K562 (cell line): ENCODE measurements around the gene BRMS1. TPM values are rescaled to one million over a fixed set of nuclear protein-coding genes. Genes with fewer than 3 reads are reported as not detected.

ENCODE experiments used
- ARID4B ChIP-seq: sonication (generic); formaldehyde crosslinking; IDR thresholded peaks from 2 replicates; pipeline ENCODE4 v1.8.0; 2022; ENCODE audit warnings: mild to moderate bottlenecking, missing genetic modification reagents
- DPF2 ChIP-seq: fragments of 450-650 bp; IDR thresholded peaks from 2 replicates; pipeline ENCODE4 v1.6.1; 2016
- E2F6 ChIP-seq, 2 experiments: IDR thresholded peaks; 2 replicates each; pipeline ENCODE4 v1.6.1; 2011; ENCODE audit warnings: borderline replicate concordance in 1 of 2, control low read depth in 1 of 2, low read depth in 1 of 2, low read length in 1 of 2, mild to moderate bottlenecking in 1 of 2, mixed read lengths in 1 of 2, moderate library complexity in 1 of 2; ENCODE audit not compliant: insufficient read depth in 1 of 2, insufficient read length in 1 of 2, poor library complexity in 1 of 2, severe bottlenecking in 1 of 2; ENCODE audit errors: extremely low read depth in 1 of 2
- EP400 ChIP-seq: fragments of 450-650 bp; IDR thresholded peaks from 2 replicates; pipeline ENCODE4 v1.6.1; 2017; ENCODE audit warnings: antibody characterized with exemption, mild to moderate bottlenecking, moderate library complexity
- ID3 ChIP-seq, 2 experiments: fragments of 250-450 bp in 1 of 2; fragments of 450-650 bp in 1 of 2; sonication (Bioruptor Pico) in 1 of 2; IDR thresholded peaks; 2 replicates each; pipeline versions ENCODE4 v1.6.1 to v1.8.0; 2016 to 2021; ENCODE audit warnings: mild to moderate bottlenecking in 2 of 2, moderate library complexity in 2 of 2, missing compliant biosample characterization in 1 of 2, missing genetic modification characterization in 1 of 2
- NR1H2 ChIP-seq: sonication (generic); formaldehyde crosslinking; IDR thresholded peaks from 2 replicates; pipeline ENCODE4 v1.4.0; 2020; ENCODE audit warnings: mild to moderate bottlenecking, missing genetic modification reagents
- NR4A1 ChIP-seq, 2 experiments: fragments of 250-450 bp in 1 of 2; fragments of 450-650 bp in 1 of 2; sonication (Bioruptor Pico) in 1 of 2; IDR thresholded peaks; 2 replicates each; pipeline versions ENCODE4 v1.4.0 to v1.6.1; 2016 to 2020; ENCODE audit warnings: mild to moderate bottlenecking in 2 of 2, missing compliant biosample characterization in 1 of 2, missing genetic modification characterization in 1 of 2, moderate library complexity in 1 of 2
- PHB ChIP-seq: fragments of 250-450 bp; sonication (Bioruptor Pico); IDR thresholded peaks from 2 replicates; pipeline ENCODE4 v1.5.0; 2021
- PRPF4 ChIP-seq: fragments of 200-400 bp; formaldehyde crosslinking; IDR thresholded peaks from one replicate; pipeline ENCODE4 v1.6.1; 2017; ENCODE audit warnings: low read length, low read depth, mild to moderate bottlenecking; ENCODE audit not compliant: insufficient read depth, poor library complexity, severe bottlenecking
- SAFB ChIP-seq: fragments of 200-400 bp; formaldehyde crosslinking; IDR thresholded peaks from 2 replicates; pipeline ENCODE4 v1.6.1; 2017; ENCODE audit warnings: low read depth, low read length, borderline replicate concordance
- TFAP4 ChIP-seq: sonication (generic); formaldehyde crosslinking; IDR thresholded peaks from 2 replicates; pipeline ENCODE4 v1.8.0; 2022; ENCODE audit warnings: missing genetic modification reagents, mild to moderate bottlenecking, moderate library complexity, borderline replicate concordance
- ZBTB12 ChIP-seq: fragments of 250-450 bp; sonication (Bioruptor Pico); IDR thresholded peaks from 2 replicates; pipeline ENCODE4 v1.4.0; 2020
- ZNF12 ChIP-seq: sonication (generic); formaldehyde crosslinking; IDR thresholded peaks from 2 replicates; pipeline ENCODE4 v1.4.0; 2020; ENCODE audit warnings: mild to moderate bottlenecking, missing genetic modification reagents
- ZNF24 ChIP-seq: fragments of 450-650 bp; IDR thresholded peaks from 2 replicates; pipeline ENCODE4 v1.6.1; 2016
- ZNF274 ChIP-seq: IDR thresholded peaks from 2 replicates; pipeline ENCODE4 v1.6.1; 2011; ENCODE audit warnings: low read depth, mild to moderate bottlenecking, low read length, moderate library complexity, borderline replicate concordance
- ZNF282 ChIP-seq: sonication (generic); formaldehyde crosslinking; IDR thresholded peaks from 2 replicates; pipeline ENCODE4 v1.8.1; 2023; ENCODE audit warnings: missing genetic modification reagents
- ZNF408 ChIP-seq: fragments of 250-450 bp; sonication (Bioruptor Pico); IDR thresholded peaks from 2 replicates; pipeline ENCODE4 v1.4.0; 2020; ENCODE audit warnings: low read depth, mild to moderate bottlenecking, moderate library complexity
- polyA plus RNA-seq, 8 experiments: library from polyadenylated mRNA; depleted of rRNA in 4 of 8; stranded (reverse) in 5 of 8; unstranded in 3 of 8; fragments of >200 nt; fragmentation: Nextera tagmentation in 2 of 8; fragmentation: Illumina TruSeq in 1 of 8; extraction: Ambion mirVana in 2 of 8; extraction: Trizol in 1 of 8; gene quantifications; 2 replicates each; pipeline versions ENCODE4 v1.2.1 to v1.2.3, GENCODE V29; 2011 to 2014; ENCODE audit warnings: inconsistent platforms in 1 of 8, missing spikeins in 1 of 8
- total RNA-seq, 7 experiments: library from RNA; depleted of rRNA in 6 of 7; stranded (reverse); fragments of >200 nt in 6 of 7; fragmentation: Illumina TruSeq in 2 of 7; extraction: Trizol in 2 of 7; gene quantifications; 2 replicates each; pipeline versions ENCODE4 v1.2.1 to v1.2.3, GENCODE V29; 2011 to 2021; ENCODE audit warnings: low replicate concordance in 1 of 7

The BRMS1 gene
- total and polyA plus RNA-seq, 9 of the 15 experiments (the other 6 are each of a cell fraction or from before 2014, with no cell fraction given): 2.2 to 78.8 (median 33.4) TPM

- TF ChIP-seq ZNF12 (CRISPR knock-in tag): peak; percentile 83; the same call in 1 of the 2 replicates
- peak; percentile 98 for TF ChIP-seq ARID4B (CRISPR knock-in tag)
- TF ChIP-seq NR1H2 (CRISPR knock-in tag): 0 out of 2 replicates have a peak, but pooled peaks have one; percentile 89
- TF ChIP-seq ID3 (CRISPR knock-in tag; IDR thresholded peaks at IDR 0.05): no peak
- no peak for TF ChIP-seq ID3 (tag; IDR thresholded peaks at IDR 0.05)
- TF ChIP-seq E2F6 (IDR thresholded peaks at IDR 0.05; ENCODE audit: borderline replicate concordance in 1 of 2, extremely low read depth in 1 of 2, insufficient read depth in 1 of 2, insufficient read length in 1 of 2, low read depth in 1 of 2, low read length in 1 of 2, poor library complexity in 1 of 2, severe bottlenecking in 1 of 2): peak in 1 of 2 experiments; percentile 32
- no peak for TF ChIP-seq PHB (CRISPR knock-in tag)
- no peak for TF ChIP-seq ZBTB12
- TF ChIP-seq DPF2: peak; percentile 10; the same call in 1 of the 2 replicates
- TF ChIP-seq PRPF4: no peak
- TF ChIP-seq ZNF408: no peak
- TF ChIP-seq ZNF274: no peak
- 0 out of 2 replicates have a peak, but pooled peaks have one; percentile 39 for TF ChIP-seq ZNF24
- no peak for TF ChIP-seq NR4A1 (CRISPR knock-in tag; IDR thresholded peaks at IDR 0.05)
- TF ChIP-seq NR4A1 (tag; IDR thresholded peaks at IDR 0.05): no peak
- TF ChIP-seq ZNF282: peak; percentile 84; the same call in 1 of the 2 replicates
- 0 out of 2 replicates have a peak, but pooled peaks have one; percentile 55 for TF ChIP-seq TFAP4 (CRISPR knock-in tag)
- peak; percentile 27; the same call in 1 of the 2 replicates for TF ChIP-seq SAFB
- peak; percentile 3; the same call in 1 of the 2 replicates for TF ChIP-seq EP400
Observed at GRCh38 chr11:66289548-66290329, 55.2 kb downstream of the BRMS1 start (continued).
